GM21737 (cell line): Measurements from ENCODE around the gene ZNF407.

Experiments used
- ATAC-seq: cut with Tn5 transposase; IDR thresholded peaks from one replicate; pipeline ENCODE4 v1.9.1; 2021; ENCODE audit warnings: mild to moderate bottlenecking, moderate library complexity; ENCODE audit not compliant: unreplicated experiment

The ZNF407 gene

DNA sequence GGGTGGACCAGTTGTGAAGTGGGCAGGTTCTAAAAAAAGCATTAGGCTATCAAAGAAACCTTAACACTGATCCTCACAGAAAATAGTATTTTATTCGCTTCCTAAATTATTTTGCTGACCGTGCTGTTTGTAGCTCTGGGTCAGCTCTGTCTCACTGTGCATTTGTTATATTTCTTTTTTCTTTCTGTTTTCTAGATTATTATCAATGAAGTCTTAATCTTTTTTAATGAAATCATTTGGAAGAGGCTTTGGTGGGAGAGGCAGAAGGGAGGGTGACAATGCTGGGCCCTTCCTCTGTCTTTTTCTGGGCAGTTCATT lies 397.7 kb downstream of the ZNF407 start:
- ATAC-seq, result no peak

- ATAC-seq, result no peak
Observed at GRCh38 chr18:74996055-74996454, 398.4 kb downstream of the ZNF407 start.

DNA sequence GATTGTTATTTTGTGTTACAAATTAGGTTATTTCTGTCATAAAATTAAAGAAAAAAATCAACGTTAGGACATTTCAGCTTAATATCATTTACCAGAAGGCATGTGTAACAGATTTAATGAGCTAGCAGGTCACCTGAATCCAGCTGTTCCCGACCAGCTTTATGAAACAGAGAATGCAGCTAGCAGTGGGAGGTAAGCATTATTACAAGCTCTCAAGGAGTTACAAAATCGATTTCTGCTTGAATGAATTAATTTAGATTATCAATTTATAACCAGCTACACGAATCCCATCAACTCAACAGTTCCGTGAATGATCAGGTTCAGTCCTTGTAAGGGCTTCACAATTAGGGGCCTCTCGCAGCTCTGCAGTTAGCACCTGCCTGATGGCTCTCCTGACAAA lies 399.3 kb downstream of the ZNF407 start:
- ATAC-seq, result no peak

GRCh38 chr18:75000920-75001319 lies 403.2 kb downstream of the ZNF407 start:
- no peak for ATAC-seq

GRCh38 chr18:75003039-75003438 lies 405.4 kb downstream of the ZNF407 start:
- ATAC-seq, result no peak

DNA sequence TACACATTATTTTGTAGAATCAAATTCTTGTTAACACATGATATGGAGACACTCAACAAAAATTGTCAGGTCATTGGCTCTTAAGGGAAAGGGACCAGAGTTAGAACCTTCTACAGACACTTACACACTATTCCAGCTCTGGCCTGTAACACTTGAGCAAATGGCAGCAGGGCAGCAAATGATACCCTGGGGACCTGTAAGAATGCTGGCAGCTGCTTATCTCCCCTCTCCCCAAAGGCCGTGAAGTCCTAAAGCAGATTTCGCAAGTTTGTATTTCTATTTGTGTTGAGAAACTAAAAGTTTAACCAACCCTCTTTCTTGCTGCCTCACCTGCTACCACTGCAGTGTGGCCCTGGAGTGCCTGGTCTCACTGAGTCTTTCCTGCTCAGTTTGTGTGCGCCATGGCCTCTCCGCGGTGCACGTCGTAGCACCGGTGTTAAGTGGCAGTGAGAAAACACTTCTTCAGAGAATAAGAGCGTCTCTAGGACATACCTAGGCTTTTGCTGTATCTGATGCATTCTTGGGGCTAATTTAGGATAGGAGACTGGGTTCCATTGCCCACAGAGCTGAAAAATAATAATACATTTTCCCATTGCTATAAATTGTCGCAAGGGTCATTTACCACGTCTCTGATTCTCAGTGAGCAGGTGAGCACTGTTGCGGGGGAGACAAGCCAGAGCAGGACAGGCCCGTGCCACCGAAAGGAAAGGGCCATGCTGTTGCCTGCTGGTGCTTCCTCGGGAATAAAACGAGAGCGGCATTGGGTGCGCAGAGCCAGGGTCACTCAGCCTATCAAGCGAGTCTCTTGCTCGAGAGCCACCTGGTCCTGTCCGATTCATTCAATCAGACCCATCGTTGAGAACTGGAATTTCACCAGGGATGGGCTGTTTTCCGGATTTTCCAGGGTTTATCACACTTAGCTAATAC lies 406.4 kb downstream of the ZNF407 start:
- no peak for ATAC-seq

- no peak for ATAC-seq
Observed at GRCh38 chr18:75005626-75006025, 408.0 kb downstream of the ZNF407 start.

DNA sequence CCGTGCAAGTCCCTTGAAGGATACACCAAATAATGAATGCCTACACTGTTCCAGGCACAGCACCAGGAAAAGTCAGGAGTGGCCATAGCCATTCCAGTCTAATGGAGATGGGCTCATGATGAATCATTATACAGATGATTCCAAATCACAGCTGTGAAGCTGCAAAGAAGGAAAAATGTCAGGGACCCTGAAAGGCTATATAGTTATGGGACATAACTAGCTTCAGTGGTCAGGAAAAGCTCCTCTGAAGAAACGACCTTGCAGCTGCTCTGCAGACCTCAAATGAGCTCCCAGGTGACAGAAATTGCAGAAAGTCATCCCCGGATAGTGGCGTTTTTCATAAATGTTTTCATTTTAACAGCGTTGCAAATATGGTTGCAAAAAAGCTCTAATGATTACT lies 410.5 kb downstream of the ZNF407 start:
- no peak for ATAC-seq

DNA sequence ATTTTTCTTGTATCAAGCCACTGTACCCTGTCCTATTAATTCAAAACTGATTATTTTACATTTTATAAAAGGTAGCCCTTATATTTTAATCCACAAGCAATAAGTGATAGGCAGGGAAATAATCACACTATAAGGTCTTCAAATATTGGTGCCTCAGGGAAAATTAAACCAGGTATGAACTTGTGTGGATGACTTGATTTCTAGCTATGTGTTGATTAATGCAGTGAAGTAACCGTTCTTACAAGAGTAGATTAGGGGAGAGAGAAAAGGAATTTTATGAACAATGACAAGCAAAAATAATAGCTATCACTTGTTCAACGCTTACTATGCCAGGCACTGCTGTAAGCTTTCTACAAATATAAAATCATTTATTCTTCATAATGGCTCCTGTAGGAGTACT lies 411.6 kb downstream of the ZNF407 start:
- no peak for ATAC-seq

DNA sequence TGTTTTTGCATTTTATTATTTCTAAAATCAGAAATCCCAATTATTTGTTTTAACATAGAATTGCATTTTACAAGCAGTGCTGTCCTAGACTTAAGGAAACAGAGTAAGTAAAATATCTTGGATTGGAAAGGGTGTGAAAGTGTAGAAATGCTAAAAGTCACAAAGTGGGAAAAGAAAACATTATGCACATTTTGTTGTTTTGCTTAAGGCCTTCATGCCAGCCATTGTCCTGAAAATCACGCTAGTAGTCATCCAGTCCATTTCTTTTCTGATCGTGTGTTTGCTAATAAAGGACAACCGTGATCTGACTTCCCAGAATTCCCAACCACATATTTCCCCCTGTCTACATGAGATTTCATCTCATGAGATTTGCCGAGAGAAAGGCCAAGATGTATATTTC lies 412.2 kb downstream of the ZNF407 start:
- no peak for ATAC-seq

DNA sequence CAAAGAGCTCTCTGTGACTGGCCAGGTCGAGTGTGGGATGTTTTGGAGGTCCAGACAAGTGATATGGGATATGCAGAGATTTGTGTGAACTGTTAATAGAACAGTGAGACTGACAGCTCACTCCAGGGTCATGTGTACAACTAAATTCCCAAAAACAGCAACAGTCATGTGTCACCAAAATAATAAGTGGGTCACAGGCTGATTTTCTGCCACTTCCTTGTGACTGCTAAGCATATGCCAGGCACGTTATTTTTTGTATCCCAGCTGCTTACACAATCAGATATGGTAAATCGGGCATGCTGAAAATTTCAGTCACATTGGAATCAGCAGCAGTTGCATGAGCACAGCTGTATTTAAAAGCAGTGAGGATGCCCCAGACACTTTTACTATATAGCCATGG lies 412.6 kb downstream of the ZNF407 start:
- ATAC-seq, result no peak

DNA sequence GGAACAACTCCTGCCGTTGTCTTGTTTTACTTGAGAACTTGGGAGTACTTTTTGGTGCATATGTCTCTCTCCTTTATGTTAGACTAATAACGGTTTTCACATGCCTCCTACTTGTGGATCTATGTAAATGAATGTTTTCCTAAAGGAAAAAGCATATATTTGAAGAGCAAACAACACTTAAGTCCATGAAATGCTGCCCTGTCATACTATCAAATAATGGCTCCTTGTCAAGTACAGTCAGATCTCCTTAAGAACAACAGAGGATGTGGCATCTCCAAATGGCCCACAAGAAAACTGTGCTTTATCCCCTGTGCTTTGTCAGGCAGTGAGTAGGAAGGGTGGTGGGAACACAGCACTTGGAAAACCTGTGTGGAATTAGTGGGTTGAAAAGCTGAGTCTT lies 413.0 kb downstream of the ZNF407 start:
- no peak for ATAC-seq

GRCh38 chr18:75016025-75016717 lies 418.5 kb downstream of the ZNF407 start:
- peak; percentile 92 for ATAC-seq

DNA sequence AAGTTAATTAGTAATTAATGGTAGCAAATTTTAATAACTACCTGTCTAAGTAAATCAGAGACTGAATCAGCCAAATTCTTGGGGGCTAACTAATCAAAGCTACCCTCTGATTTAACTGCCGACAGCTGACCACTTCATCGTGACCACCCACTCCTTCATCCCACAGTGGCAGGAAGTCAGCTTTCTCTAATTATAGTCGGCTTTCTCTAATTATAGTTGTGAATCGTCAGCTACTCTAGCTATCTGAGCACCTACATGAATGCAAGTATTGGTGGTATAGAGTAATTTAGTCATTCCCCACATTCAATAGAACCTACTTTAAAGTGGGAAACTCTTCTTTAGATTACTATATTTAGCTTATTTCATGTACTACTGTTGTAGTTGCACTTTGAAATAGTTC lies 425.8 kb downstream of the ZNF407 start:
- no peak for ATAC-seq

DNA sequence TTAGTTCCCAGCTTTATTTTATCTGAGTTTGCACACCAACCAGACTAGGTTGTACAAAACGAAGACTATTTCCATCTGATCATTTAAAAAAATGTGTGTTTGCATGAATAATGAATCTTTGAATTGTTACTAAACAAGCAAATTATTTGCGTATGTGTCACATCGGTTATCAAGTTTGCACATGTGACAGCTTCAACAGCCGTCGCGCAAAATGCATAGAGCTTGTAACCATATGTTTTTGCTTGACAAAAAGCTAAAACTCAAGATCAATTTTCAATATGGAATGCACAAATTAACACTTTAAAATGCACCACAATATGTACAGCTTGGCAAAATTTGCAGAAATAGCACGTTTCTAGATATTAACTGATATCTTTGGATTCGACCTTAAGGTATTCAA lies 427.2 kb downstream of the ZNF407 start:
- no peak for ATAC-seq

DNA sequence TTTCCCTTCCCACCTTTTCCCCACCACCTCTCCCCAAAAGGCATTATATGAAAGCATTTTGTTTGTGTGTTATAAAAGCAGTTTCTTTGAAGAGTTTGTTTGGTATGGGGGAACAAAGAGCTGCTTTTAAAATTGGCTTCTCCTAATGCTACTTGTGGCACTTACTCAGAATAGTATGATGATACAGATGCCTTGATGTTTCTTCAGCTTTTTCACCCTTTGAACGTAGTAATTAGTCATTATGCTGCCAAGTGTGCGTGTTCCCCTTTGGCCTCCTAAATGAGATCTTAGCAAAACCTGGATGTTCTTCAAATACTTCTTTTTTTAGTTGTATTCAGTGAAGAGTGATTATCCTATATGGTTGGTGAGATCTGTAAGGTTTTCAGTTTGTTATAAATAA lies 427.9 kb downstream of the ZNF407 start:
- no peak for ATAC-seq

- ATAC-seq, result no peak
Observed at GRCh38 chr18:75029481-75029880, 431.8 kb downstream of the ZNF407 start.

GRCh38 chr18:75031717-75032317 lies 434.1 kb downstream of the ZNF407 start:
- no peak for ATAC-seq

- no peak for ATAC-seq
Observed at GRCh38 chr18:75033516-75033915, 435.8 kb downstream of the ZNF407 start.

DNA sequence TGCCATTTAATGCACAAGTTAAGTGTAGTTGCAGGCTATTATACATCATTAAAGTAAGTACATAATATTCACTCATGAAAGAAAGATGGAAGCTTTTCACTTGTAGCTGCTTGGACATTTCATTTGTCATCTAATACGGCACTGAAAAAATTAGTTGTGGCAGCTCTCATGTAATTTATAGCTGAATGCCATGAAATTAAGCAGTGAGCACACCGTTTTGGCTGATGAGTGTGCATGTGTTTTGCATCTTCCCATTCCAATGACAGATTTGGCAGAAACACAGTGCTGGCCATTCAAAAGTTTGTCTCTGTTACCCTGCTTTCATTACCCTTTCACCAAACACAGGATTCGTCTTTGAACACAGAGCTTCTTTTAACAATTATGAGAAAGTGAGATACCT lies 437.3 kb downstream of the ZNF407 start:
- no peak for ATAC-seq

DNA sequence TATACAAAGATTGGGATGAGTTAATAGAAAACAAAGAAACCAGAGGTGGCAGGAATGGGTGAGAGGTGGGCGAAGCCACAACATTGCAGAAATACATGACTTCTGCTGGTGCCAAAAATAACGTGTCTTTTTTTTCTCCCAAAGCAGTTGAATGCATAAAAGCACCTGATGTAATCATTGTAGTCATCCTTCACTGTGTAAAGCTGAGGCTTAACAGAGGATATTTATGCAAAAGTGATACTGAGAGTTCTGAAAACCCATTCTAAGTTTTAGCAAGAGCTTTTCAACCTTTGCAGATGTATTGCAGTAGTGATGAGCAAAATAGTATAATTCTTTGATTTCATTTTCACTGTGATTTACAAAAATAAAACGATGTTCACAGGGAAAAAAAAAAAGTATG lies 438.3 kb downstream of the ZNF407 start:
- no peak for ATAC-seq
